ENCODE measurements around the gene ENOX1.

- TF ChIP-seq, protein P1, sequence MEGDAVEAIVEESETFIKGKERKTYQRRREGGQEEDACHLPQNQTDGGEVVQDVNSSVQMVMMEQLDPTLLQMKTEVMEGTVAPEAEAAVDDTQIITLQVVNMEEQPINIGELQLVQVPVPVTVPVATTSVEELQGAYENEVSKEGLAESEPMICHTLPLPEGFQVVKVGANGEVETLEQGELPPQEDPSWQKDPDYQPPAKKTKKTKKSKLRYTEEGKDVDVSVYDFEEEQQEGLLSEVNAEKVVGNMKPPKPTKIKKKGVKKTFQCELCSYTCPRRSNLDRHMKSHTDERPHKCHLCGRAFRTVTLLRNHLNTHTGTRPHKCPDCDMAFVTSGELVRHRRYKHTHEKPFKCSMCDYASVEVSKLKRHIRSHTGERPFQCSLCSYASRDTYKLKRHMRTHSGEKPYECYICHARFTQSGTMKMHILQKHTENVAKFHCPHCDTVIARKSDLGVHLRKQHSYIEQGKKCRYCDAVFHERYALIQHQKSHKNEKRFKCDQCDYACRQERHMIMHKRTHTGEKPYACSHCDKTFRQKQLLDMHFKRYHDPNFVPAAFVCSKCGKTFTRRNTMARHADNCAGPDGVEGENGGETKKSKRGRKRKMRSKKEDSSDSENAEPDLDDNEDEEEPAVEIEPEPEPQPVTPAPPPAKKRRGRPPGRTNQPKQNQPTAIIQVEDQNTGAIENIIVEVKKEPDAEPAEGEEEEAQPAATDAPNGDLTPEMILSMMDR (IDR thresholded peaks at IDR 0.05): no peak
- TF ChIP-seq POLR2A (IDR thresholded peaks at IDR 0.05): no peak
These were observed 14.1 kb upstream of the ENOX1 start for GRCh38 chr13:43800828-43801227.
